Measurements from ENCODE around the gene JAZF1. TPM values are rescaled to one million over a fixed set of nuclear protein-coding genes. Genes with fewer than 3 reads are reported as not detected.

JAZF1 gene
- polyA plus RNA-seq, 3 donors = 12.1 to 18.1 (median 17.2) TPM

- H3K4me2 ChIP-seq (replicated peaks; ENCODE audit: extremely low read depth, low read length, poor library complexity, severe bottlenecking) = no peak overlapping the region
- no peak overlapping the region for H2AFZ ChIP-seq (ENCODE audit: insufficient read depth, low read depth, low read length, poor library complexity, severe bottlenecking)
- H3K4me3 Mint-ChIP-seq = no peak overlapping the region
- no peaks in the 10 kb centered on the region for H3K27me3 ChIP-seq (ENCODE audit: control insufficient read depth in 2 of 2, insufficient read depth in 2 of 2, low read length in 2 of 2)
- no CpG with 5 or more reads among the region's 2 CpGs for WGBS (ENCODE audit: insufficient coverage)
- H3K36me3 ChIP-seq (replicated peaks in 1 of 2; ENCODE audit: control insufficient read depth in 1 of 2, insufficient read depth in 2 of 2, low read length in 2 of 2) = peaks cover 28 to 86% of the 10 kb centered on the region in 2 donors
- DNase-seq = no peak
- H3K4me1 ChIP-seq (ENCODE audit: control insufficient read depth in 1 of 2, insufficient read depth in 2 of 2, low read length in 2 of 2) = no peaks in the 10 kb centered on the region
- H3K9ac ChIP-seq (ENCODE audit: insufficient read depth, low read length, poor library complexity, severe bottlenecking) = no peak overlapping the region
- H3K9me3 Mint-ChIP-seq = no peaks in the 10 kb centered on the region
- TF ChIP-seq CTCF (IDR thresholded peaks at IDR 0.05) = no peak
- no peak overlapping the region for H3K27ac Mint-ChIP-seq
- no peaks in the 10 kb centered on the region for H3K79me2 ChIP-seq (ENCODE audit: insufficient read depth, low read length)
- no peak overlapping the region for H3K4me3 ChIP-seq (replicated peaks in 1 of 3; ENCODE audit: low read depth in 2 of 3, low read length in 3 of 3)
- intact Hi-C loops (cut with micrococcal nuclease) = no loop called here
- H3K4me1 Mint-ChIP-seq = peaks cover 7% of the 10 kb centered on the region
- no peaks in the 10 kb centered on the region for H3K27me3 Mint-ChIP-seq (ENCODE audit: low read depth in 3 of 3)
- H3K36me3 Mint-ChIP-seq = peaks cover 60 to 67% of the 10 kb centered on the region in 2 donors
- H3K9me3 ChIP-seq (replicated peaks in 1 of 2; ENCODE audit: control insufficient read depth in 1 of 2, insufficient read depth in 1 of 2, low read length in 2 of 2) = no peaks in the 10 kb centered on the region
- peaks cover 41% of the 10 kb centered on the region for H4K20me1 ChIP-seq (ENCODE audit: insufficient read depth, low read length)
- no peak overlapping the region for H3K27ac ChIP-seq (ENCODE audit: low read depth in 1 of 2, low read length in 2 of 2)
Observed at GRCh38 chr7:27812706-27813105, 367.9 kb downstream of the JAZF1 start.

- Histone ChIP-seq H4K20me1 (ENCODE audit: insufficient read depth, low read length) (peaks cover 45% of the 10 kb centered on the region), H3K79me2 (ENCODE audit: insufficient read depth, low read length) (no peaks in the 10 kb centered on the region), H3K9ac (ENCODE audit: insufficient read depth, low read length, poor library complexity, severe bottlenecking) (no peak overlapping the region), H3K9me3 (replicated peaks in 1 of 2; ENCODE audit: control insufficient read depth in 1 of 2, insufficient read depth in 1 of 2, low read length in 2 of 2) (no peaks in the 10 kb centered on the region), H3K27me3 (ENCODE audit: control insufficient read depth in 2 of 2, insufficient read depth in 2 of 2, low read length in 2 of 2) (no peaks in the 10 kb centered on the region), H3K36me3 (replicated peaks in 1 of 2; ENCODE audit: control insufficient read depth in 1 of 2, insufficient read depth in 2 of 2, low read length in 2 of 2) (peaks cover 11 to 73% of the 10 kb centered on the region in 2 donors), H3K4me2 (replicated peaks; ENCODE audit: extremely low read depth, low read length, poor library complexity, severe bottlenecking) (no peak overlapping the region), H2AFZ (ENCODE audit: insufficient read depth, low read depth, low read length, poor library complexity, severe bottlenecking) (no peak overlapping the region), H3K27ac (ENCODE audit: low read depth in 1 of 2, low read length in 2 of 2) (no peak overlapping the region), H3K4me3 (replicated peaks in 1 of 3; ENCODE audit: low read depth in 2 of 3, low read length in 3 of 3) (no peak overlapping the region), H3K4me1 (ENCODE audit: control insufficient read depth in 1 of 2, insufficient read depth in 2 of 2, low read length in 2 of 2) (no peaks in the 10 kb centered on the region)
- DNase-seq = no peak
- WGBS (ENCODE audit: insufficient coverage) = no CpG with 5 or more reads among the region's 4 CpGs
- H3K9me3 Mint-ChIP-seq = no peaks in the 10 kb centered on the region
- intact Hi-C loops (cut with micrococcal nuclease) = no loop called here
- peaks cover 54 to 57% of the 10 kb centered on the region in 2 donors for H3K36me3 Mint-ChIP-seq
- no peak overlapping the region for H3K4me3 Mint-ChIP-seq
- peaks cover 7% of the 10 kb centered on the region for H3K4me1 Mint-ChIP-seq
- H3K27me3 Mint-ChIP-seq (ENCODE audit: low read depth in 3 of 3) = no peaks in the 10 kb centered on the region
- no peak for TF ChIP-seq CTCF (IDR thresholded peaks at IDR 0.05)
- H3K27ac Mint-ChIP-seq = no peak overlapping the region
Observed at GRCh38 chr7:27810186-27810585, 370.4 kb downstream of the JAZF1 start.
